Caco-2 (cell line): ENCODE measurements around the gene LRRK2. TPM values are rescaled to one million over a fixed set of nuclear protein-coding genes. Genes with fewer than 3 reads are reported as not detected.

ENCODE experiments used
- BruUV-seq: library from RNA; stranded (reverse); fragments of 400-500 nt; replicated peaks from 2 replicates; lab custom pipeline; 2021; lab: Mats Ljungman, UMichigan
- CTCF ChIA-PET: fragments of 300-600 bp; sonication (Branson Sonifier 250); formaldehyde crosslinking; loops from one replicate; lab custom pipeline; 2022; ENCODE audit warnings: antibody characterized with exemption; lab: Charles Lee
- POLR2A ChIA-PET: fragments of 300-600 bp; sonication (Branson Sonifier 250); formaldehyde crosslinking; loops from one replicate; lab custom pipeline; 2022; ENCODE audit warnings: antibody characterized with exemption; lab: Charles Lee
- DNase-seq, 2 experiments: peaks; one replicate each; pipeline versions ENCODE4 v3.0.0 to v3.0.0-alpha.2; 2020 to 2022
- H3K27me3 ChIP-seq: replicated peaks from 2 replicates; pipeline ENCODE4 v1.6.0; 2011; ENCODE audit warnings: low read length; ENCODE audit not compliant: control insufficient read depth, insufficient read depth
- H3K36me3 ChIP-seq: 2 replicates; pipeline ENCODE4 v1.5.1; 2011; ENCODE audit warnings: low read length; ENCODE audit not compliant: control insufficient read depth, insufficient read depth
- H3K4me1 ChIP-seq: fragments of 250-450 bp; sonication (Bioruptor Pico); 2 replicates; pipeline ENCODE4 v1.5.1; 2020; ENCODE audit warnings: mild to moderate bottlenecking
- H3K4me3 ChIP-seq: 2 replicates; pipeline ENCODE4 v1.5.1; 2011; ENCODE audit warnings: low read depth, mild to moderate bottlenecking, control low read depth, low read length
- H3K9me3 ChIP-seq: fragments of 250-450 bp; sonication (Bioruptor Pico); 2 replicates; pipeline ENCODE4 v1.5.1; 2020; ENCODE audit warnings: mild to moderate bottlenecking, moderate library complexity
- H3K27ac Mint-ChIP-seq: one replicate; pipeline ENCODE4 v1.8.0; 2022; ENCODE audit warnings: mixed read lengths; ENCODE audit not compliant: unreplicated experiment
- H3K27me3 Mint-ChIP-seq: one replicate; pipeline ENCODE4 v1.8.0; 2022; ENCODE audit warnings: mixed read lengths; ENCODE audit not compliant: insufficient read depth, unreplicated experiment
- H3K36me3 Mint-ChIP-seq: one replicate; pipeline ENCODE4 v1.8.0; 2022; ENCODE audit warnings: mild to moderate bottlenecking, mixed read lengths; ENCODE audit not compliant: insufficient read depth, unreplicated experiment
- H3K4me1 Mint-ChIP-seq: one replicate; pipeline ENCODE4 v1.8.0; 2022; ENCODE audit warnings: low read depth, mixed read lengths; ENCODE audit not compliant: unreplicated experiment
- H3K4me3 Mint-ChIP-seq: one replicate; pipeline ENCODE4 v1.8.0; 2022; ENCODE audit warnings: mild to moderate bottlenecking, moderate library complexity, mixed read lengths; ENCODE audit not compliant: unreplicated experiment
- H3K9me3 Mint-ChIP-seq: one replicate; pipeline ENCODE4 v1.8.0; 2022; ENCODE audit warnings: mixed read lengths; ENCODE audit not compliant: unreplicated experiment
- CTCF ChIP-seq, 2 experiments: fragments of 200-600 bp in 1 of 2; IDR thresholded peaks; 1 replicate in 1 of 2; 2 replicates in 1 of 2; pipeline versions ENCODE4 v1.5.1 to v1.8.0; 2011 to 2022; ENCODE audit warnings: antibody characterized with exemption in 1 of 2, control low read depth in 1 of 2, inconsistent platforms in 1 of 2, low read depth in 1 of 2, low read length in 1 of 2, mild to moderate bottlenecking in 1 of 2, moderate library complexity in 1 of 2; ENCODE audit not compliant: insufficient read depth in 1 of 2, severe bottlenecking in 1 of 2, unreplicated experiment in 1 of 2
- intact Hi-C: fragments of 100-400 bp; cut with micrococcal nuclease; formaldehyde crosslinking; loops from one replicate; pipeline ENCODE4 v1.10.0; 2022; ENCODE audit not compliant: unreplicated experiment
- total RNA-seq: library from RNA; stranded (reverse); gene quantifications from 2 replicates; pipeline ENCODE4 v1.2.3, GENCODE V29; 2022

LRRK2 gene
- total RNA-seq, 1 experiment from 2014 or later = 0.11 TPM

- TF ChIP-seq CTCF (IDR thresholded peaks at IDR 0.05; ENCODE audit: insufficient read depth in 1 of 2, low read depth in 1 of 2, low read length in 1 of 2, severe bottlenecking in 1 of 2, unreplicated experiment in 1 of 2) = no peak
- no peak for DNase-seq
- intact Hi-C loops = no loop called here
- Histone ChIP-seq H3K4me3 (no peak overlapping the region), H3K4me1 (no peaks in the 10 kb centered on the region; the same call in 1 of the 2 replicates), H3K9me3 (0 out of 2 replicates have a peak, but pooled peaks cover 4% of the 10 kb centered on the region), H3K27me3 (peaks cover 5% of the 10 kb centered on the region), H3K36me3 (no peaks in the 10 kb centered on the region)
- Mint-ChIP-seq H3K4me1 (no peaks in the 10 kb centered on the region), H3K4me3 (no peak overlapping the region), H3K36me3 (no peaks in the 10 kb centered on the region), H3K27ac (no peak overlapping the region), H3K27me3 (peaks cover 29% of the 10 kb centered on the region), H3K9me3 (no peaks in the 10 kb centered on the region)
- POLR2A ChIA-PET = no interaction called here
- BruUV-seq = no TSS peak
- CTCF ChIA-PET = no interaction called here
Observed at GRCh38 chr12:40226705-40227104, 1.9 kb downstream of the LRRK2 start.

GRCh38 chr12:40227447-40227846 lies 2.6 kb downstream of the LRRK2 start:
- H3K9me3 Mint-ChIP-seq = no peaks in the 10 kb centered on the region
- Histone ChIP-seq H3K4me3 (no peak overlapping the region), H3K4me1 (no peaks in the 10 kb centered on the region; the same call in 1 of the 2 replicates), H3K9me3 (0 out of 2 replicates have a peak, but pooled peaks cover 4% of the 10 kb centered on the region), H3K36me3 (no peaks in the 10 kb centered on the region), H3K27me3 (peaks cover 5% of the 10 kb centered on the region)
- ChIA-PET POLR2A (no interaction called here), CTCF (no interaction called here)
- no peaks in the 10 kb centered on the region for H3K4me1 Mint-ChIP-seq
- no peak overlapping the region for H3K27ac Mint-ChIP-seq
- no peak for DNase-seq
- H3K36me3 Mint-ChIP-seq = no peaks in the 10 kb centered on the region
- intact Hi-C loops = no loop called here
- peaks cover 32% of the 10 kb centered on the region for H3K27me3 Mint-ChIP-seq
- H3K4me3 Mint-ChIP-seq = no peak overlapping the region
- BruUV-seq = no TSS peak
- TF ChIP-seq CTCF (IDR thresholded peaks at IDR 0.05; ENCODE audit: insufficient read depth in 1 of 2, low read depth in 1 of 2, low read length in 1 of 2, severe bottlenecking in 1 of 2, unreplicated experiment in 1 of 2) = no peak

GRCh38 chr12:40228727-40229126 lies 3.9 kb downstream of the LRRK2 start:
- Mint-ChIP-seq H3K4me1 (no peaks in the 10 kb centered on the region), H3K27ac (no peak overlapping the region), H3K4me3 (no peak overlapping the region), H3K9me3 (no peaks in the 10 kb centered on the region), H3K27me3 (peaks cover 22% of the 10 kb centered on the region), H3K36me3 (no peaks in the 10 kb centered on the region)
- no TSS peak for BruUV-seq
- Histone ChIP-seq H3K36me3 (no peaks in the 10 kb centered on the region), H3K27me3 (peaks cover 5% of the 10 kb centered on the region), H3K4me3 (no peak overlapping the region), H3K4me1 (no peaks in the 10 kb centered on the region; the same call in 1 of the 2 replicates), H3K9me3 (0 out of 2 replicates have a peak, but pooled peaks cover 4% of the 10 kb centered on the region)
- TF ChIP-seq CTCF (IDR thresholded peaks at IDR 0.05; ENCODE audit: insufficient read depth in 1 of 2, low read depth in 1 of 2, low read length in 1 of 2, severe bottlenecking in 1 of 2, unreplicated experiment in 1 of 2) = no peak
- no peak for DNase-seq
- intact Hi-C loops = no loop called here
- ChIA-PET CTCF (no interaction called here), POLR2A (no interaction called here)
